NCI-H128 (cell line): ENCODE results near the gene HADHB.
"Not testable (repeated sequence)": the region's sequence is repeated elsewhere in the genome, so short reads cannot be mapped to it uniquely, and the experiment has no call there.

Experiments used
- DNase-seq: peaks from one replicate; lab custom pipeline; 2025; ENCODE audit not compliant: unreplicated experiment; lab: John Stamatoyannopoulos, UW

The HADHB gene

DNA sequence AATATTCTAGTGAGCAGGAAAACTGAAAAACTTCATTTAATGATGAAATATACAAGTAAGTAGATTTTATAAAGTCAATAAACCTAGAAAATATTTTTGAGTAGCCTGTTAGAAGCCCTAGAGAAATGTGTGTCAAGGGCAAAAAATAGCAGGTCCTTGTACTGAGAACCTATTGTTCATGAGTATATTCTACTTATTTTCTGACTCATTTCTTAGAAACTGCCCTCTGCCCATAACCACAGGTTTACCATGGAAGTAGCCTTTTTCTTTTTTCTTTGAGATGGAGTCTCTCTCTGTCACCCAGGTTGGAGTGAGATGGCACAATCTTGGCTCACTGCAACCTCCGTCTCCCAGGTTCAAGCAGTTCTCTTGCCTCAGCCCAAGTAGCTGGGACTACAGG lies 81.8 kb downstream of the HADHB start:
- no peak for DNase-seq

- no peak for DNase-seq
Observed at GRCh38 chr2:26327291-26328272, 82.8 kb downstream of the HADHB start.

- DNase-seq: not testable (repeated sequence)
Observed at GRCh38 chr2:26329083-26329482, 84.3 kb downstream of the HADHB start.

DNA sequence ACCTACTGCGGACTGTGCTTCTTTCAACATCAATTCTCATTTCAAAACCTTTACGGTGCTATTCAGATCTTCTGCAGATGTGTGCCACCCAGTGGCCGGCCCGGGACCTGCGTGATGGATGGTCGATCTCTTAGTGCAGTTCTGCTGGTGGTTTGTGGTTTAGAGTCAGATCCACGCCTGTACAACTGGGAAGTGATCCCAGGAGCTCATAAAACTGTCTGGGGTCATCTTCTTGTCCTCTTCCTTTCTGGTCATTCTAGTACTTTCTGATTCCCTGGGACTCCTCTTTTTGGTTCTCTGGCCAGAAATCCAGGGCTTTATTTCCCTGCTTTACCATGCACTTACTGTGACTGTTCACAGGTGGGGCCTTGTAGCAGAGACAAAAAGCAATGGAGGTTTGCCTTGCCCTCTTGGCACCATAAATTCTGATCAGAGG lies 85.4 kb downstream of the HADHB start:
- DNase-seq: peak; percentile 65

- no peak for DNase-seq
Observed at GRCh38 chr2:26330604-26331003, 85.9 kb downstream of the HADHB start.

DNA sequence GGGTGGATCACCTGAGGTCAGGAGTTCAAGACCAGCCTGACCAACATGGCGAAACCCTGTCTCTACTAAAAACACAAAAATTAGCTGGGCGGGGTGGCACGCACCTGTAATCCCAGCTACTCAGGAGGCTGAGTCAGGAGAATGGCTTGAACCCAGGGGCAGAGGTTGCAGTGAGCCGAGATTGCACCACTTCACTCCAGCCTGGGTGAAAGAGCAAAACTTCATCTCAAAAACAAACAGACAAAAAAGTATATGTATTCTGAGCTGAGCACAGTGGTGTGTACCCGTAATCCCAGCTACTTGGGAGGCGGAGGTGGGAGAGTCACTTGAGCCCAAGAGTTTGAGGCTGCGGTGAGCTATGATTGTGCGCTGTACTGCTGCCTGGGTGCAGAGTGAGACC lies 86.6 kb downstream of the HADHB start:
- DNase-seq: not testable (repeated sequence)

DNA sequence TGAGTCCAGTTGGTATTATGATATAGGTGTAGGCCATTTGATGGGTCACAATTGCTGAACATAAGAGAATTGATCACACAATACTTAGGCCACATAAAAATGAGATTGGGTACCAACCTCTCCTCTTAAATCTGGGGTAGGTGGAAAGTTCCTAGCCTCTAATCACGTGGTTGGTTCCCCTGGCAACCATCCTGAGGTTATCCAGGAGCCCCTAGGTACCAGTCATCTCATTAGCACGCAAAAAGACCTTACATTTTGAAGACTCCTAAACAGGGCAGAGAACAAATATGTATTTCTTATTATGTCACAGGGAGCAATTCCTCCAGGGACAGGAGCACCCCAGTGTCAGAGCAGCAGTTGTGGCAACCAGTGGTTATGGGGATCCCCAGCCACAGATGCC lies 88.6 kb downstream of the HADHB start:
- DNase-seq: no peak

- DNase-seq: no peak
Observed at GRCh38 chr2:26335231-26335630, 90.5 kb downstream of the HADHB start.

DNA sequence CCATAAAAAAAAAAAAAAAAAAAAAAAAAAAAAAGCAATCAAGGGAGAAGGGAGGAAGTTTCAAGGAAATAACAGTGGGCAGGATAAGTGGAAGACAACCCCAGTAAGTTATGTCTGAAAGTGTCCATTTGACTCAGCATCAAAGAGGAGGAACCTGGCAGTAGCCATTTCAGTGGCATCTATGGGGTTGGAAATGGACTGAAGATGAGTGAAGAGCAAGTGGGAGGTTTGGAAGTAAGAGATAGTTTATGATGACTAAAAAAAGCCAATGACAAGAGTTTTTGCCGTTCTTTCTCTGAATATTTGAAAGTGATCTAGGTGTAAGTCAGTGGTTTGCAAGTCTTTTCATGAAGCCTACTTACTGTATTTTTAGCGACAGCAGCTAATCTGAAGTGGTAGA lies 92.0 kb downstream of the HADHB start:
- DNase-seq: no peak

DNA sequence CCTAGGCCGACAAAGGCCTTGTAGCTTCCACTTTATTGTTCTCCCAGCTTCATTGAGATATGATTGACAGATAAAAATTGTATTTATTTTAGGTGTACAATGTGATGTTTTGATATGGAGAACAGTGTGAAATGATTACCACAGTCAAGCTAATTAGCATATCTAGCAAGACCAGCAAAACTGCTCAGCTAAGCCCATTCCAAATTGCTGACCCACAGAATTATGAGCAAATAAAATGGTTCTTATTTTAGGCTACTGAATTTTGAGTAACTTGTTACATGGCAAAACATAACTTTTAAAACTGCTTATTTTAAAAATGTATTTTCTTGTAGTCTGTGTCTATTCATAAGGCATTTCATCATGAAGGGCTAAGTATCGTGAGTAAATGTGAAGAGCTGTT lies 92.6 kb downstream of the HADHB start:
- no peak for DNase-seq
